Germinal center (tissue), 1 donor: Measurements from ENCODE around the gene PLA2G15.
"Not testable (repeated sequence)": the region's sequence is repeated elsewhere in the genome, so short reads cannot be mapped to it uniquely, and the experiment has no call there.

Experiments used
- DNase-seq: peaks from one replicate; pipeline ENCODE4 v3.0.0; 2012; ENCODE audit warnings: mixed read lengths, low spot score

Gene PLA2G15

GRCh38 chr16:68279726-68280558 is 34.8 kb downstream of the PLA2G15 start:
- no peak for DNase-seq

DNA sequence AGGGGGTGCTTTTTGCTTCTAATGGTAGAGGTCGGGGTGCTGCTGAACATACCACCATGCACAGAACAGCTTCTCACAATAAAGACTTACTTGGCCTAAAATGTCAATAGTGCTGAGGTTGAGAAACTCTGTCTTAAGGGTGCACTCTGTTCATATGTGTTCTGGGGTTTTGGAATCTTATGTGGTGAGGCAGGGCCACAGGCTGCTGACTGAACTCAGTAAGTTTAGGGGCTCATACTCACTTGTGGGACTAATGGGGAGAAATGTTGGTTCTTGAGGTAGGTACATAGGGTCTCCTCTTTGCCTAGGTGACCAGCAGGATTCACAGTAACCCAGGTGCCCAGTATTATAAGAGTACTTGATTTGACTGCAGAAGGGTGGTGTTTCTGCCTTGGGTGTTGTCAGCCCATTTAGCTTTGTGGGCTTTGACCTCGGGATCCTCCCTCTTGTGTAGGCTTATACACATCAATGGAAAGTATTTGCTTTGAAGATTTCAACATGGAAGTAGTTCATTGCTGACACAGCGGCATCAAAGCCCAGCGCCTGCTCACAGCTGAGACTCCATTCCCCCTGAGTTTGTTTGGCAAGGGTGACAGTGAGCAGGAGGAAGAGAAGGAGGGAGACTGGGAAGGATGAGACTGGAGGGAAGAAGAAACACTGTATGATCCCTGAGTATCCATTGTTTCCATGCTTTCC is 36.3 kb downstream of the PLA2G15 start:
- DNase-seq = no peak

- DNase-seq = no peak
Measured at GRCh38 chr16:68282064-68282452, 36.9 kb downstream of the PLA2G15 start.

GRCh38 chr16:68283346-68283745 is 38.2 kb downstream of the PLA2G15 start:
- peak; percentile 58 for DNase-seq

DNA sequence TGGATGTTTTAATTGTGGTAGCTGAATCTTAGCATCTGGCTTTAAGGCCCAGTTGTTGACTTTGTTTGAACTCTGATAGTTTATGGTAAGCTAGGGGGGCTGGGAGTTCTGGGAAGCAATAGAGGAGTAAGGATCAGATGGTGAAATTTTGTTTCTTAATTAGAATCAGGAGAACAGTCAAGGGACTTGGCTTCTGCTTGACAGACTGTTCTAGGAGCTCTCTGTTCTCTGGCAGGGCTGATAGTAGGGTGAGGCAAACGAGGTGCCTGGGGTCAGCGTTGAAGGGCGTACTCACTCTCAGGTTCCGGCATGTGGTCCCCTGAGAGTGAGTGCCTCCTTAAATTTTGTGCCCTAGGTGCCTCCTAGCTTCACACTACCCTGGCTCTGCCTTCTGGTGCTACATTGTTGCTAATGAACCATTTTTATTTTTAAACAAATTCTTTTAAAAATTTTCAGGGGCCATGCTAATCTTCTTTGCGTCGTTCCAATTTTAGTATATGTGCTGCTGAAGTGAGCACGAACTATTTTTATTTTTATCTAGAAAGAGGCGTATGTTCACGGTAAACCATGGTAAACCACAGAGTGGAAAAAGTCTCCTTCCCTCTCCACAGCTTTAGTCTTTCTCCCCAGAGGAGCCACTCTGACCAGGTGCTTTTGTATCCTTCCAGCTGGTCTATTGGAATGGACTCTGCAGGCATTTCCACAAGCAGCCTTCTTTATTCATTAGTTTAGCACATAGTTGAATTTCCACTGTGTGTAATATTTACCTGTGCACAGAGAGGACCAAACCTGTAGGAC is 38.8 kb downstream of the PLA2G15 start:
- peak; percentile 68 for DNase-seq

DNA sequence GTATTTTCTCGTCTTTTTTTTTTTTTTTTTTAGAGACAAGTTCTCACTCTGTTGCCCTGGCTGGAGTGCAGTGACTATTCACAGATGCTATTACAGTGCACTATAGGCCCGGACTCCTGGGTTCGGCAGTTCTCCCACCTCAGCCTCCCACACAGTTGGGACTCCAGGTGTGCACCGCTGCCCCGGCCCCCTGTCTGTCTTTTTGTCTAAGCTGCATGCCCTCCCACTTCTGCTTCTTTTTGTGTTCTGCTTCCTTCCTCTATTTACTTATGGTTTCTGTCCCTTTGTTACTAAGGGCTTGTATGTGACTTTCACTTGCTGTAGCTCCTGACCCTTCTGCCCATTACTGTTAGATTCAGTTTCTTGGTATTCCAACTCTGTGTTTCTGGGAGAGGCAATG is 39.7 kb downstream of the PLA2G15 start:
- peak; percentile 83 for DNase-seq

GRCh38 chr16:68285683-68286082 is 40.5 kb downstream of the PLA2G15 start:
- no peak for DNase-seq

GRCh38 chr16:68286153-68287074 is 41.2 kb downstream of the PLA2G15 start:
- DNase-seq = peak; percentile 44

DNA sequence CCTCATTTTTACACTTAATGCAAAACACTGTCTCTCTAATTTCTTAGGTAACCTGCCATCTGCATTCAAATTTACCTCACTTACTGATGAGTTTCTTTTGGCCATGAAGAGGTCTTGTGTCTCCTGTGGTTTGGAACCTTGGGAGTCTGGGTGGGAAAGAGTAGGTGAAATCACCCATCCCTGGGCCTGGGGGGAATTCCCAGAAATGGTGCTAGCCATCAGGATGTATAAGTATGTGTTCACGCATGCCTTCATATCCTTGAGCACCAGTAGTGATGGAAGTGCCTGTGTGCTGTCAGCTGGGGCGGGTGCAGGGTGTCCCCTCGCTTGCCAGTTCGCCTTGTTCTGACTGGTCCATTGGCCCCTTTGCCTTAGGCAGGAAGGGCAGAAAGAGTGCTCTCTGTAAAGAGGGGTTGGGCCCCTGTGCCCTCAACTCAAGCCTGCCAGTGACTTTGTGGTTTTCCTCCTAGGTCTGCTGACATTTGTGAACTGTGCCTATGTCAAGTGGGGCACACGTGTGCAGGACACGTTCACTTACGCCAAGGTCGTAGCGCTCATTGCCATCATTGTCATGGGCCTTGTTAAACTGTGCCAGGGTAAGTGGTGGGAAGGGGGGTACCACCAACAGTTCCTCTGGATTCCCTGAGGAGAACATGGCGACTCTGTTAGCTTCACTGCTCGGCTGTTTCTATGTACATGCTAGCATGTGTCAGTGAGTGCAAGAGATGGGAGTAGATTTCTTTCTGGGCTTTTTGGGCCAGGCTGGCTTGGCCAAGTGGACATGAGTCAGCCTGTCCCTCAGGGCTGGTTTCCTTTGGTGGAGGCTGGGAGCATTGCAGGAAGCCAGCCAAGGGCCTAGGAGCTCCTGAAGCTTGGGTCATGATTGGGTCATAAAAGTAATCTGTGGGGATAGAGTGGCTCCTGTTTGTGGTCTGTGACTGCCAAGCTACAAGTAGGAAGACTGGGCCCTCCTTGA is 42.4 kb downstream of the PLA2G15 start:
- DNase-seq = no peak

GRCh38 chr16:68288252-68288650 is 43.1 kb downstream of the PLA2G15 start:
- DNase-seq = no peak

DNA sequence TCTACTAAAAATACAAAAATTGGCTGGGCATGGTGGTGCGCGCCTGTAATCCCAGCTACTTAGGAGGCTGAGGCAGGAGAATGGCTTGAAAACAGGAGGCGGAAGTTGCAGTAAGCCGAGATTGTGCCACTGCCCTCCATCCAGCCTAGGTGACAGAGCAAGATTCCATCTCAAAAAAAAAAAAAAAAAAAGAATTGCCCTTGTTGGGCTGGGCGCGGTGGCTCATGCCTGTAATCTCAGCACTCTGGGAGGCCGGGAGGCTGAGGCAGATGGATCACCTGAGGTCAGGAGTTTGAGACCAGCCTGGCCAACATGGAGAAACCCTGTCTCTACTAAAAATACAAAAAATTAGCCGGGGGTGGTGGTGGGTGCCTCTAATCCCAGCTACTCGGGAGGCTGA is 43.6 kb downstream of the PLA2G15 start:
- not testable (repeated sequence) for DNase-seq

GRCh38 chr16:68289202-68289601 is 44.0 kb downstream of the PLA2G15 start:
- no peak for DNase-seq

GRCh38 chr16:68289621-68290329 is 44.6 kb downstream of the PLA2G15 start:
- DNase-seq = peak; percentile 73

- no peak for DNase-seq
Measured at GRCh38 chr16:68290450-68290849, 45.3 kb downstream of the PLA2G15 start.

- no peak for DNase-seq
Measured at GRCh38 chr16:68291227-68291626, 46.1 kb downstream of the PLA2G15 start.

- DNase-seq = no peak
Measured at GRCh38 chr16:68292425-68292824, 47.3 kb downstream of the PLA2G15 start.

DNA sequence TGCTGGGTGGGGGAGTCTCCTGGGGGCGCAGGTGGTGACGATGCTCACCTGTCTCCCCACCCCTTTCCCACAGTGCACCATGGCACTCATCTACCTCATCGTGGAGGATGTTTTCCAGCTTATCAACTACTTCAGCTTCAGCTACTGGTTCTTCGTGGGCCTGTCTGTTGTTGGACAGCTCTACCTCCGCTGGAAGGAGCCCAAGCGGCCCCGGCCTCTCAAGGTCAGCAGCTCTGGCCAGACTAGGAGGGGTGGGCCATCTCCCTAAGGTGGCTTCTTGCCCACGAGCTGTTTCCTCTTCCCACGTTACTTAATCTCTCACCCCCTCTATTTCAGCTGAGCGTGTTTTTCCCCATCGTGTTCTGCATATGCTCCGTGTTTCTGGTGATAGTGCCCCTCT is 51.1 kb downstream of the PLA2G15 start:
- DNase-seq = no peak

- DNase-seq = no peak
Measured at GRCh38 chr16:68296693-68297092, 51.5 kb downstream of the PLA2G15 start.

GRCh38 chr16:68297908-68298307 is 52.7 kb downstream of the PLA2G15 start:
- DNase-seq = no peak

GRCh38 chr16:68298312-68298711 is 53.1 kb downstream of the PLA2G15 start:
- DNase-seq = no peak
